Measurements from ENCODE around the gene CCDC97.

GRCh38 chr19:41296433-41296871 lies 13.5 kb upstream of the CCDC97 start:
- TF ChIP-seq POLR2A (IDR thresholded peaks at IDR 0.05) = no peak
- TF ChIP-seq CTCF (IDR thresholded peaks at IDR 0.05) = no peak
